SHP77 (cell line): ENCODE results near the gene PSMG4.
"Not testable (repeated sequence)": the region's sequence is repeated elsewhere in the genome, so short reads cannot be mapped to it uniquely, and the experiment has no call there.

Source experiments
- DNase-seq, 2 experiments: peaks; one replicate each; lab custom pipeline; 2025; lab: John Stamatoyannopoulos, UW

PSMG4 gene

DNA sequence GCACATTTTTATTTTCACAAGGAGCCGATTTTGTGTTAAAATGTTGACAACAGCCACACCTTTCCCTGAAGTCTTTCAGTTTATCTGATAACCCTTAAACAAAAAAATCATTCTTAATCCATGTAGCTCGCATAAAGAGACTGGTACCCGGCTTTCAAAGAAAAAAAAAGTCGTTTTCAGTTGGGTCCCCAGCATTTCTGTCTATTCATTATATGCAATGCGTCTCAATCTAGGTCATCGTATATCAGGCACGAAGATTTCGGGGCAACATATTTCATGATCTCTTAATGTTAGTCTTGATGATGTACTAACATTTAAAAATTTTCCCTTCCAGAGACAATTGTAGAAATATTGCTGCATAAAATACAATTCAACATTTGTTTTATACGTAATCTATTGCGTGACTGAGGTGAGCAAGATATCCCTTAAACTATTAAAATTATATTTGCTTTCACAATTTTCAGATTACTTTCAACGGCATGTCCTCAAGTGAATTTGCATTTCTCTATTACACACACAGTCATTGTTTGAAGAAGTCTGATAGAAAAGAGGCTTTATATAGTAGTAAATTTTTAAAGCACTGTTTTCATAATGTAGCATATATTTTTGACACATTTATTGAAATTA lies 28.4 kb upstream of the PSMG4 start:
- no peak for DNase-seq

DNA sequence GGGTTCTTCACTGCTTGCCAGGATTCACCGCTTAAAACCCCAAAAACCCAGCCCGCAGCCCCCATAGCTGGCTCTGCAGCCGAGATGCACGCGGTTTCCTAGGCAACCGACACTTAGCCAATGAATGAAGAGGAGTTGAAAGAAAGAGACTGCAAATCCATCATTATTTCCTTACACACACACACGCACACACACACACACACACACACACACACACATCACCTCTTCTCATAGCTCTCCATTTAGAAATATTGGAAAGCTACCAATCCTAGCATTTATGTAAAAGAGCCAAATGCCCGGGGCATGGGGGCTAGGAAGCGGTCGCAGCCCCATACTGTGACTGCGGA lies 27.9 kb upstream of the PSMG4 start:
- DNase-seq: peak; percentile 74 to 76

DNA sequence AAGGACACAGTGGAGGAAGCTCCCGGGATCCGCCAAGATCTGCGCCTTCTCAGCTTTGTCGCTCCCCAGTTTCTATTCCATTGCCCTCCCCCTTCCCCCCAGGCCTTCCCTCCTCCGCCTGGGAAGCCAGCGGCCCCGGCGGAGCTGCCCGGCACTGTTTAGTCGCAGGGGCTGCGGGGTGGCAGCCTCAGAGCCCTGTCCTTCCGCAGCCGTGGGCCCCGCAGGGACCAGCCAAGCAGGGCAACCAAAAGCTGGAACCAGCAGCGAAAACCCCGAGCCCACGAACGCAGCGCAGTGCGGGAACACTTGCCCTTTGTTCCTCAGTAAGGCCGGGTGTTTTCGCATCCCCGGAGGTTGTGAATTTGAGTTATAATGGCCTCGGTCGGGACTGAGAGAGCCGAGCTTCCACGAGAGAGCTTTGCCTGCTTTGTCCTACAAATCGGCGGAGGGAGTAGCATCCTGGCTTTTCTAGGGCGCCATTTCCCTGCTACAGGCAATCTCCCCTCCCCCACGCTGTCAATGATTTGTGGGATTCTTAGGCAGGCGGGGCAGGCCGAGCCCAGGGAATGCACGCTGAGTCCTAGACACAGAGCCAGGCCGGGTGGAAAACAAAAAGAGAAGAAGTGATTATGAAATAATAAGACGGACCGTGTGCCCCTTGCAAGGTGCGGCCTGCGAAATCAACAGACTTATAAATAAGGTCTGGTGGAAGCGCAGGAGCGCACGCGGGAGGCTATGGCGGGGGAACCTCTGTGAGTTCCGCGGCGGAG lies 27.3 kb upstream of the PSMG4 start:
- DNase-seq: peak; percentile 75 to 89

DNA sequence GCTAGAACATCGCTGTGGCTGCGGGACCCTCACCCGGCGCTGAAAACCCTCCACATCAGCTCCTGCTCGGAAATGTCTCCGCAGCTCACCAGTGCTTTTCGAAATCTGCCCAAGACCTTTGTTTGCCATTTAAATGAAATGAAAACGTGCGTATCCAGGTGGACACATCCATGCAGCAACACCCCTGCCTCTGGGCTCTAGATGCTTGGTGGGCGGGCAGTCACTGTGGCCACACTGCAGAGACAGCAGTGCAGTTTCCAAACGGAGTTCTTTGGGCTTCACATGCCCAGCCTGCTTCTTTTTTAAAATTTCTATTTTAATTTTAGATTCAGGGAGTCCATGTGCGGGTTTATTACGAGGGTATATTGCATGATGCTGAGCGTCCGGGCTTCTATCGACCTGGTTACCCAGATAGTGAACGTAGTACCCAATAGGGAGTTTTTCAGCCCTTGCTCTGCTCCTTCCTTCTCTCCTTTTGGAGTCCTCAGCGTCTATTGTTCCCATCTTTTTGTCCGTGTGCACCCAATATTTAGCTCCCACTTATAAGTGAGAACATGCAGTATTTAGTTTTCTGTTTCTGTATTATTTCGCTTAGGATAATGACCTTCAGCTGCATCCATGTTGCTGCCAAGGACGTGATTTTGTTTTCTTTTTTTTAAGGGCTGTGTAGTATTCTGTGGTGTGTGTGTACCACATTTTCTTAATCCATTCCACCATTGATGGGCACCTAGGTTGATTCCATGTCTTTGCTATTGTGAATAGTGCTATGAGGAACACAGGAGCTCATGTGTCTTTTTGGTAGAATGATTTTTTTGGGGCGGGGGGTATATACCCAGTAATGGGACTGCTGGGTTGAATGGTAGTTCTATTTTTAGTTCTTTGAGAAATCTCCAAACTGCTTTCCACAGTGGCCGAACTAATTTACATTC lies 26.5 kb upstream of the PSMG4 start:
- DNase-seq: peak; percentile 31 to 36

DNA sequence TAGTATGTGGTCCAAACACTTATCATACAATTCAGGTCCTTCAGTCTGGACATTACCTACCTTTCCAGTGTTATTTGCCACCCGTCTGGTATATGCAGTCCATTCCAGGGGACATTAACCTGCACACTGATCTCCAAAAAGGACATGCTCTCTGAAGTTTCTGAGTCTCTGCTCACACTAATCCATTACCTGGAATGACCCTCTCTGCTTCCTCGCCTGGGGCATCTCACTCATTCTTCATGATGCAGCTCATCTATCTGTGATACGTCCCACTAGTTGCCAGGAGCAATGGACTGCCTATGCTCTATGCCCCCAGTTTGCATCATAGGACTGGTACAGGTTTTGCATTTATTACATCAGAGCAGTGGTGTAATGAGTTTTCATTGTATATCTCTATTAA lies 25.4 kb upstream of the PSMG4 start:
- no peak for DNase-seq

DNA sequence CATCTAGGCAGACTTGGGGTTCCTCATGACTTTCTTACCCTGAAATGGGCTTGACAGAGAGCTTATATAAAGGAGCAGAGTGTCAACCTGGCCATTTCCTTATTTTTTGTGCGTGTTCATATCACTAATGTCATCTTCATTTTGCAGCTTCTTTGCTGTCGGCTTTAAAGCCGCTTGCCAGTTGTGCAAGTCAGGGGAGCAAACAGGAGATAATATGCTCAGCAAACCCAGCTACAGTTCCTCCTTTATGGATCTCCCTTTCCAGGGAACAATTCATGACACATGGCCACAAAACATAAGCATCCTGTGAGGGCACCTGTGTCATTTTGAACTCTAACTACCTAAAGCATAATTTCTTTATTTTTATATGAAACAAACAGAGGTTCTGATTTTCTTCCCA lies 24.8 kb upstream of the PSMG4 start:
- no peak for DNase-seq

DNA sequence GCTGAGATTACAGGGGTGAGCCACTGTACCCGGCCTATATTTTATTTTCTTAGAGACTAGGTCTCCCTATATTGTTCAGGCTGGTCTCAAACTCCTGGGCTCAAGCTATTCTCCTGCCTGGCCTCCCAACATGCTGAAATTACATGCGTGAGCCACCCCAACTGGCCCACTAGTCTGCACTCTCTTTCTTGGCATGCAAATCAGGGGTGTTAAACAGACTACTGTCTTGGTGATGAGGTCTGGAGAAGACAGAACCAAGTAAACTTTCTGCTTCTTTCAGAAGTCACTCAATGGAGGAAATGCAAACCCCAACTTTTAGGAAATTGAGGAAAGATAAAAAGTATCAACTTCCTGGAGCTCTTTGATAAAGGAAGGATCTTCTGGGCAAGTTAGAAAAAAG lies 23.3 kb upstream of the PSMG4 start:
- no peak for DNase-seq

DNA sequence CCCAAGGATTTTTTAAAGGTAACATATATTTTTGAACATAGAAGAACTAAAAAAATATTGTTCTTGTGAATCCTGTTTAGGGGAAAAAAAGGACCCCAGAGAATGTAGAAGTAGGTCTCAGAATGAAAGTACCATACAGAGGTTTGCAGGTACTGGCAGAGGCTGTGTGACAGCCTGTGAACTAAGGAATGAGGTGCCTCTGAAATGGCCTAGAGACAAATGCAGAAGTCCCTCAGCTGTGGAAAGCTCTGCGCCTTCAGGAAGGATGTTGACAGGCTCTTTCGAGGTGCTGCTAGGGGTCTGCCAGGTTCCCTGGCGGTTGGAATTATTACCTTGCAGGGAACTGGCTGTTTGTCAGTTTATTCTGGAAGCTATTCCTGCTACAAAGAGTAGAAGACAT lies 22.7 kb upstream of the PSMG4 start:
- DNase-seq: no peak

DNA sequence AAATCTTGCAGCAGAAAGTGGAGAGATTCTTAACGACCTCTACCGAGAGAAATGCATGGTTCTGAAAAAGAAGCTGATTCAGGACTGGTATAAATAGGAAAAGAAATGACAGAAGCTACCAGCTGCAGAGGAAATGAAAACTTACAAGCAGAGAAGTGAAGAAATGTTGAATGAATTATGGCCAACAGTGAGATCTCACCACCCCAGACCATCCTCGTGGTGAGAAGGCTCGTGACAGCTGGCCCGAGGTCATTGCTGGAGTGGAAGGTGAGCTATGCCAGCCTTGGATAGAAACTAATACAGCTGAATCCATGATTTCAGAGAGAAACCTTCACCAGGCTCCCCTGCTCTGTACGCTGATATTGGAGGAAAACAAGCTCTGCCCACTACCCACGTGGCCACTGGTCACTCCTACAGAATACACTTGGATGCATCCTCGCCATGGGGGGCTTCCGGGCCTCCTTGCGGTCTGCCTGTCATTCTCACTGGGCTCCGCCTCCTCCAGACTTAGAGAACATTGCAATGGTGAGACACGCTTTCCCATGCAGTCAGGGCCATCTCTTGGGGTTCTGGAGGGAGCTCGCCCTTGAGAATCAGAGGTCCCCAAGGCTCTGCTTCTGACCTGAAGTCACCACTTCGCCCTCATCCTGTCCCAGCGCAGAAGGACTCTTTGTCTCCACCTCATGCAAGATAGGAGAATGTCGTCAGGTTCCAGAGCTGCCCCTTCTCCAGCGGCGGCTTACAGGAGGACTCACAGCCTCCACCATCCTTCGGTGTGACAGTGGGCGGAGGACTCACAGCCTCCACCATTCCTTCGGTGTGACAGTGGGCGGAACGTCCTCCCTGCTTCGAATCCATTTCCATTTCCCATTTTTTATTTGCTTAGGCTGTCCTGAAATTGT lies 20.7 kb upstream of the PSMG4 start:
- no peak for DNase-seq

DNA sequence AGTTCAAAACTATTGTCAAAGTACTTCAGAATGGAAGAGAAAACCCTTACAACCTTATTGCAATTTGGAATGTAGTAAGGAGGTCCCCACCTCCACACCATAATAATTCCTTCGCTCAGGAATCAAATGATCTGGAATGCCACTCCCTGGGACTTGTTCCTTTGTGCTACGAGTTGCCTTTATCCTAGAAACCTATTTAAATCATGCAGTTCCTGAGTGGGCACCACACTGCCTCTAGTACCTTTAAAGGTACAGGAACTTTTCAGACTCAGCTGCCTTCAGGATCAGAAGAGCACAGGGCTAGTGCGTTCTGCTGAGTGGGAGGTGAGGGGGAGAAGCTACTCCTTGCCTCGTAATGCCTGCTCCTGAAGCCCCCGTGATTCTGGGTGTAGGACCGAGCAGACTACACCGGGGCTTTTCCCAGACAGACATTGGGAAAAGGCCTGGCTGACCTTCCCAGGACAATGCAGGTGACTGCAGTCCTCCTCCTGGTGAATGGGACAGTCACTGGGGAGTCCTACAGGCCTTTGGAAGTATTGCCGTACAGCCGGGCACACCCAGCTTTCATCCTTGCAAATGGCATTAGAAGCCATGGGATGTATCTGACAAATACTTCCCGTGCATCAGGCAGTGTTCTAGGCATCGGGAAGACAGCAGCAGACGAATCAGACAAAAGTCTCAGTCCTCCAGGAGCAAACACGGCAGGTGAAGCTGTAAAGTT lies 19.5 kb upstream of the PSMG4 start:
- peak in 1 of 2 experiments; percentile 34 for DNase-seq

DNA sequence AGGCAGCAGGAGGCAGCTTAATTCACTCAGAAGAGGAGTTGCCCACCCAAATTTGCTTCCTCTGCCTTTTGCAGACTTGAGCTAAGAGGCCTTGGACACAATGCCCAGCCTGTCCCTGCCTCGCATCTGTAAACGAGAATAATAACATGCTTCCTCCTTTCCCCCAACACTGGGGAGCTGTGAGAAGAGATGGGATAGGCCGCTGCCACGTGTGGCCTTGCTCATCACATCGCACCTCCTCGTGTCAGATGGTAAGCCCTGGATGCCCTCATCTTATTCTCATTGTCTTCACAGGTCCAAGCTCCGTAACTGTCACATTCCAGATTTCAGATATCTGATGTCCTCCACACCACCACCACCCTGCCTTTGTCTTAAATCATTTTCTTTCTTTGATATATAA lies 18.2 kb upstream of the PSMG4 start:
- no peak for DNase-seq

DNA sequence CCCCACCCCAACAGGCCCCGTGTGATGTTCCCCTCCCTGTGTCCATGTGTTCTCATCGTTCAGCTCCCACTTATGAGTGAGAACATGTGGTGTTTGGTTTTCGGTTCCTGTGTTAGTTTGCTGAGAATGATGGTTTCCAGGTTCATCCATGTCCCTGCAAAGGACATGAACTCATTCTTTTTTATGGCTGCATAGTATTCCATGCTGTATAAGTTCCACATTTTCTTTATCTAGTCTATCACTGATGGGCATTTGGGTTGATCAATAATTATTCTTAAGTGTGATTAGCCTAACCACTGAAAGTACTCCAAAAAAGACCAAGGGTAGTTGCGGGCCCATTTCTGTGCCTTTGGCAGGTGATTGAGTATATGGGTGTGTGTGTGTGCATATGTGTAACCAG lies 17.0 kb upstream of the PSMG4 start:
- not testable (repeated sequence) for DNase-seq

DNA sequence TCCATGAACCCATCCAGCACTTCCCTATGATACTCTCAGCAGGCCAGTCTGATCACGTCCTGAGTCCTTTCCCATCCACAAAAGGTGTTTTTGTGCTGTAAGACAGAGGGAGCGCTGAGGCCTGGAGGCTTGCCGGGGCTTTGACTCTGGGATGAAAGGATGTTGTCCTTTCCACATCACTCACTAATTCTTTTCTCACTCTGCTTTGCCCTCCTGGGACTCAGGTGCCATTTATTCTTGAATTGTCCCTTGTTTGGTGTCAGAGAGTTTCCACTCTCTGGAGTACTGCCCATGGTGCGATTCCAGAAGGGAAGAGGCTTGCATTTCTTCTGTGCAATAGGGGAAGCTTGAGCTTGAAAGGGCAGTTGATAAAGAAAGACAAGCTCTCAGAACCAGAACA lies 16.0 kb upstream of the PSMG4 start:
- DNase-seq: no peak

DNA sequence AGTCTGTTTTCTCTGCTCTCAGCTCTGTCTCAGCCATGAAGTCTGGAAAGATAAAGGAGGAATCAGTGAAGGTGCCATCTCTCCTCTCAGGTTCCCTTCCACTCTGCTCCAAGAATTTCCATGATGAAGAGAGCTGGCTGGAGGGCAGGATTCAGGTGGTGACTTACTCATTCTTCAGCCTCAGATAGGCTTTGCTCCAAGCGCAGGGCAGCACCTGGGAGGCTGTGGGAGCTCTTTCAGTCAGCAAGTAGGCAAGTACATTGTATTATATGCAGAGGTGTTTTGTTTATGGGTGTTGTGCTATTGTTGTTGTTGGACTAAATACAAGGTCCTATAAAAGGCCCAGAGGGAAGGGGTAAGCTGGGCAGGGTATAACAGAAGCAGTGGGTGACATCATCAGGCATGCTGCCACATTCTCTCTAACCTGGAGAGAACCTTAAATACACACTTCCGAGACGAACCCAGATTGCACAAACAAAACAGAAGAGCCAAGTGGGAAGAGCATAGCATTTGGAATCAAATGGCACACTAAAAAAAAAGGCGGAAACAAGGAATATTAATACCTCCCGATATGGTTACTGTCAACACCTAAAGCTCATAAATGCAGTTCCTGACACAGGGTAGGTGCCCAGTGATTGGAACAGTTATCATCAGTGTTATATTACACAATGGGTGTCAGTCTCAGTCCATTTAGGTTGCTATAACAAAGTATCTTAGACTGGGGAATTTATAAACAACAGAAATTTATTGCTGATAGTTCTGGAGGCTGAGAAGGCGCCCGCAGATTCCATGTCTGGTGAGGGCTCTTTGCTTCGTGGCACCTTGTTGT lies 14.5 kb upstream of the PSMG4 start:
- DNase-seq: no peak

DNA sequence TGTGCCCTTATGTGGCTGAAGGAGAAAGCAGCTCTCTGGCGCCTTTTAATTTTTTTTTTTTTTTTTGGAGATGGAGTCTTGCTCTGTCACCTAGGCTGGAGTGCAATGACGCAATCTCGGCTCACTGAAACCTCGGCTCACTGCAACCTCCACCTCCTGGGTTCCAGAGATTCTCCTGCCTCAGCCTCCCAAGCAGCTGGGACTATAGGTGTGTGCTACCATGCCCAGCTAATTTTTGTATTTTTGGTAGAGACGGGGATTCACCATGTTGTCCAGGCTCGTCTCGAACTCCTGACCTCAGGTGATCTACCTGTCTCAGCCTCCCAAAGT lies 13.9 kb upstream of the PSMG4 start:
- DNase-seq: not testable (repeated sequence)

DNA sequence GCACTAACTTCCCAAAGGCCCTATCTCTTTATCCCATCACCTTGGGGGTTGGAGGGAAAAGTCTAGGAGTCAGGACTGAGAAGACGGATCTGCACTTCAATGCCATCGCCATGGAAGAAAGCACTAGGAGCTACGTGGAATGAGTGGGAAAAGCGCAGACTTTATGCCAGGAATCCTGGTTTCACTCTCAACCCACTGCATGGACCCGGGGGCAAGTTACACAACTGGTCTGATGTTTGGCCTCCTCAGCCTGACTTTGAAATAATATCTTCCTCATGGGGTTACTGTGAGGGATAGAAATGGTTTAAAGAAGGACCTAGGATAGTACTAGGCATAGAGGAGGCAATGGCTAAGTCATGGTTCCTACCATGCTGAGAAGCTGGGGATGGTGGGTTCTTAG lies 13.5 kb upstream of the PSMG4 start:
- DNase-seq: no peak

DNA sequence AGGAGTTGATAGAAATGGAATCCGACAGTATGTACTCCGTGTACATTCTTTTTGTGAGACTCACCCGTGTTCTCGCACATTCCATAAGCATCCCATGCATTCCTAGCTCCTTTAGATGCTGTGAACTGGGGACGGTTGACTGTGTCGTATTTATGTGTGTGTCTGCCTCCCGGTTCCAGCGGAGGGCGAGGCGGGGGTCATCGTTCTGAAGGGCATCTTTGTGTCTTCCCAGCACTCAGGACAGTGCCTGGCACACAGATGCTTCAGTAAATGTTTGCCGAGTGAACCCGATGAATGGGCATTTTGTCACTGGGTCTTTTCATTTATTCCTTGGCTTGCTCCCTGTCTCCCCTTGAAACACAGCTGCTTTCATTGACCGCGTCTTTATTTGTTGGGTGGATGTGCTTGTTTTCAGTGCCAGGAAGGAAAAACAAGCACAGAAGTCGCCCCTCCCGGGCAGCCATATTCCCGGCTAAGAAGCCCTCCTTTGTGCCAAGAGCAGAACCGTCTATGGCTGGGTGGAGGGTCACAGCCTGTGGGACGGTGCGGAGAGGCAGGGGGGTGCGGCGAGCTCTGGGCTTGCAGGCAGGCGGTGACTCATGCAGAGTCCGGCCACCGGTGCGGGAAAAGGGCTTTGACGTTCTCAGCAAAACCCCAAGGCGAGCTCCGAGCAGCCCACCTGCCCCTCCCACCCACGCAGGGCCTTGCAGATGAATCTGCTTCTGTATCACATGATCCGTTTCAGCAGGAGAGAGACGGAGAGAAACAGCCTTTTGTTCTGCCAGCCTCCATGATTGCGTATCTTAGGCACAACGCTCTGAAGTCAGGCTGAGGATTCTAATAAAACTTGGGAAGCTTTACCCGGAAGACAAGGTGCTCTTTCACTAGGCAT lies 11.2 kb upstream of the PSMG4 start:
- DNase-seq: peak; percentile 35 to 60

DNA sequence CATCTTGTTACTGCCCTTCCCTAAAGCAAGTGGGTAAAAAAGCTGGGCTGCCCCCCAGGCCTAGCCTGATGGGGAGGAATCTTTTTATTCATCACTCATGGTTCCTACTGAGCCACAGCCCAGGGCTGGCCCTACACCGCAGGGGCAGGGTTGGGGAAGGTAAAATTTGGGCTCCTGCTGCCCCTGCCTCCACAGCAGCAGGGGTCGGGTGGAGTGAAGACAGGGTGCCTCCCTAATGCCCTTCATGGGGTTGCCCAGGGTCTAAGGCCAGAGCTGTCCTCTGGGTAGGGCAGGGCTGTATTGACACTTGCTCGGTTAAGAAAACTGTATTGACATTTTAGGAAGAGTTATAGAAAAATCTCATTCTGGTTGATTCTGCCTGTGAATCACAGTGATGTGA lies 8.9 kb upstream of the PSMG4 start:
- no peak for DNase-seq

DNA sequence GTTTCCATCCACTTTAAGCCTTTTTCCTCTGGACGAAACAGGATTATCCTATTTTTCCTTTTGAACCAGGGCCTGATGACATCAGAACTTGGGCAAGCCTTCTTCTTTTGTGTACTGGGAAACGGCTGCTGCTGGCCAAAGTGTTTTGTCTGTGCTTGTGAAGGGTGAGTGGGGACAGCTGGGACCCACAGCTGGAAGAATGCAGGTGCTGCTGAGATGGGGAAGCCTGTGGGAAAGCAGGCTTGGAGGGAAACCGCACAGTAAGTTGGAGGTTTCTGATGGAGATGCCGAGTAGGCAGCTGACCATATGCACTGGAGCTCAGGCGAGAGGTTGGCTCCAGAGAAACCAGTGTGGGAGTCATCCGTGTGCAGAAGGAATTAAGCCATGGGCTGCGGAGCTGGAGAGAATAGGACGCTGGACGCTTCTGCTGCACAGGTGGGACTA lies 8.5 kb upstream of the PSMG4 start:
- DNase-seq: peak; percentile 65 to 67
